ENCODE measurements around the gene MBD6. TPM values are rescaled to one million over a fixed set of nuclear protein-coding genes. Genes with fewer than 3 reads are reported as not detected.

The MBD6 gene
- total and polyA plus RNA-seq, 2 of the 8 experiments (the other 6 are each of a cell fraction or from before 2014, with no cell fraction given) = 3.9 to 32.3 TPM

GRCh38 chr12:57534250-57534649 is 11.6 kb downstream of the MBD6 start:
- no peak overlapping the region for H3K9ac ChIP-seq (replicated peaks in 1 of 4; ENCODE audit: extremely low read depth in 1 of 4, low read depth in 3 of 4, low read length in 3 of 4)
- H2BK12ac ChIP-seq (ENCODE audit: low read depth, low read length) = no peak overlapping the region
- H3K23ac ChIP-seq (ENCODE audit: insufficient read length) = no peak overlapping the region
- DNase-seq (ENCODE audit: low read depth in 1 of 2, low spot score in 2 of 2) = no peak
- H2BK120ac ChIP-seq (replicated peaks; ENCODE audit: low read depth, low read length) = no peak overlapping the region
- H3K27ac ChIP-seq (ENCODE audit: low read depth, low read length) = no peak overlapping the region
- H3K56ac ChIP-seq (replicated peaks; ENCODE audit: insufficient read length, low read depth, low read length) = no peak overlapping the region
- no peaks in the 10 kb centered on the region for H3K79me2 ChIP-seq (ENCODE audit: control insufficient read depth in 1 of 2, insufficient read depth in 2 of 2, low read length in 2 of 2)
- peaks cover 0 to 1% (median 0%) of the 10 kb centered on the region in 4 experiments; a peak in 1 of 7 replicates for H3K27me3 ChIP-seq (replicated peaks in 1 of 4; ENCODE audit: control insufficient read depth in 3 of 4, extremely low read depth in 1 of 4, insufficient read depth in 3 of 4, low read length in 3 of 4)
- H4K8ac ChIP-seq (ENCODE audit: extremely low read depth, insufficient read depth, low read length) = no peak overlapping the region
- peaks cover 14 to 60% (median 52%) of the 10 kb centered on the region in 4 experiments; a peak in 7 of 8 replicates for H3K36me3 ChIP-seq (ENCODE audit: control insufficient read depth in 2 of 4, insufficient read depth in 4 of 4, low read length in 3 of 4)
- peaks cover 0 to 2% (median 0%) of the 10 kb centered on the region in 4 experiments; a peak in 1 of 7 replicates for H3K4me1 ChIP-seq (replicated peaks in 1 of 4; ENCODE audit: control insufficient read depth in 3 of 4, insufficient read depth in 4 of 4, low read length in 3 of 4)
- H3K4ac ChIP-seq (replicated peaks; ENCODE audit: insufficient read length, low read depth, low read length) = no peak overlapping the region
- H2BK5ac ChIP-seq (ENCODE audit: low read depth, low read length) = no peak overlapping the region
- H2AK5ac ChIP-seq (ENCODE audit: low read depth, low read length) = no peak overlapping the region
- H3K4me2 ChIP-seq (ENCODE audit: insufficient read depth in 1 of 2, low read depth in 2 of 2, low read length in 2 of 2) = no peak overlapping the region
- WGBS, 2 experiments (ENCODE audit: extremely low coverage in 1 of 2, insufficient coverage in 1 of 2, insufficient read length in 1 of 2, insufficient replicate concordance in 2 of 2, low coverage in 1 of 2, low lambda C conversion rate in 2 of 2, missing lambda C conversion rate in 1 of 2) = 86% methylated on average over 5 of the region's 5 CpGs; no CpG with 5 or more reads in 1 of the 2 experiments
- no peaks in the 10 kb centered on the region for H3K9me3 ChIP-seq (ENCODE audit: insufficient read depth in 2 of 2, low read depth in 1 of 2, low read length in 1 of 2)
- CTCF ChIA-PET (ENCODE audit: partially characterized antibody) = interaction anchor here (0.5 to 5.6 kb wide), 8 partner anchors 8 to 320 kb away, joined by 3 to 29 read pairs (median 3); no protein-coding TSS in a partner anchor
- H3K4me3 ChIP-seq (ENCODE audit: extremely low read depth in 1 of 4, insufficient read depth in 2 of 4, low read depth in 3 of 4, low read length in 4 of 4) = no peak overlapping the region
- H3K79me1 ChIP-seq (ENCODE audit: low read depth, low read length) = no peaks in the 10 kb centered on the region
- no peak overlapping the region for H2BK15ac ChIP-seq (ENCODE audit: low read length)
- H3K23me2 ChIP-seq (ENCODE audit: low read depth, low read length) = no peaks in the 10 kb centered on the region
- POLR2A ChIA-PET (ENCODE audit: partially characterized antibody) = interaction anchor here (0.8 to 8.9 kb wide), 9 partner anchors 8 to 43 kb away, joined by 3 to 65 read pairs (median 5); partner anchors contain the start of genes DCTN2 and DDIT3
- H3K18ac ChIP-seq (ENCODE audit: extremely low read depth, low read length) = no peak overlapping the region
- H4K20me1 ChIP-seq (replicated peaks in 1 of 2; ENCODE audit: control insufficient read depth in 1 of 2, insufficient read depth in 2 of 2, low read length in 2 of 2) = peaks cover 1 to 11% of the 10 kb centered on the region in 2 experiments
- H2AFZ ChIP-seq (ENCODE audit: low read length) = no peak overlapping the region
- no peak for FAIRE-seq
- H4K91ac ChIP-seq (replicated peaks; ENCODE audit: insufficient read length, low read length) = no peak overlapping the region
- no peak overlapping the region for H3K14ac ChIP-seq (ENCODE audit: insufficient read length)
- no peak overlapping the region for H4K5ac ChIP-seq (ENCODE audit: insufficient read length, low read depth, low read length)
- no peak overlapping the region for H2BK20ac ChIP-seq (ENCODE audit: low read length)
- TF ChIP-seq EZH2 (IDR thresholded peaks at IDR 0.05; ENCODE audit: low read depth, low read length, severe bottlenecking) = no peak
- TF ChIP-seq HDAC6 (IDR thresholded peaks at IDR 0.05; ENCODE audit: low read depth, low read length) = no peak
- no peak for TF ChIP-seq GTF2F1 (IDR thresholded peaks at IDR 0.05; ENCODE audit: borderline replicate concordance, low read depth, low read length)
- TF ChIP-seq TAF1 (IDR thresholded peaks at IDR 0.05; ENCODE audit: low read depth, low read length) = no peak
- TF ChIP-seq, protein P1, sequence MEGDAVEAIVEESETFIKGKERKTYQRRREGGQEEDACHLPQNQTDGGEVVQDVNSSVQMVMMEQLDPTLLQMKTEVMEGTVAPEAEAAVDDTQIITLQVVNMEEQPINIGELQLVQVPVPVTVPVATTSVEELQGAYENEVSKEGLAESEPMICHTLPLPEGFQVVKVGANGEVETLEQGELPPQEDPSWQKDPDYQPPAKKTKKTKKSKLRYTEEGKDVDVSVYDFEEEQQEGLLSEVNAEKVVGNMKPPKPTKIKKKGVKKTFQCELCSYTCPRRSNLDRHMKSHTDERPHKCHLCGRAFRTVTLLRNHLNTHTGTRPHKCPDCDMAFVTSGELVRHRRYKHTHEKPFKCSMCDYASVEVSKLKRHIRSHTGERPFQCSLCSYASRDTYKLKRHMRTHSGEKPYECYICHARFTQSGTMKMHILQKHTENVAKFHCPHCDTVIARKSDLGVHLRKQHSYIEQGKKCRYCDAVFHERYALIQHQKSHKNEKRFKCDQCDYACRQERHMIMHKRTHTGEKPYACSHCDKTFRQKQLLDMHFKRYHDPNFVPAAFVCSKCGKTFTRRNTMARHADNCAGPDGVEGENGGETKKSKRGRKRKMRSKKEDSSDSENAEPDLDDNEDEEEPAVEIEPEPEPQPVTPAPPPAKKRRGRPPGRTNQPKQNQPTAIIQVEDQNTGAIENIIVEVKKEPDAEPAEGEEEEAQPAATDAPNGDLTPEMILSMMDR (IDR thresholded peaks at IDR 0.05; ENCODE audit: control extremely low read depth in 1 of 3, insufficient read depth in 1 of 3, low read depth in 1 of 3, low read length in 3 of 3) = no peak
- TF ChIP-seq E2F6 (IDR thresholded peaks at IDR 0.05) = no peak
- no peak for TF ChIP-seq GABPA (IDR thresholded peaks at IDR 0.05; ENCODE audit: borderline replicate concordance, insufficient read depth, low read length)
- no peak for TF ChIP-seq ATF3 (IDR thresholded peaks at IDR 0.05; ENCODE audit: insufficient read depth, low read depth, low read length)
- no peak for TF ChIP-seq POLR2AphosphoS5 (IDR thresholded peaks at IDR 0.05; ENCODE audit: low read depth, low read length)

All from H1 (cell line).